Stomach (tissue), 4 donors: ENCODE measurements around the gene ADAM12.

ENCODE experiments used
- CTCF ChIP-seq, 7 experiments: fragments of 450-650 bp in 4 of 7; fragments of 200-600 bp in 3 of 7; sonication (generic) in 3 of 7; IDR thresholded peaks; one replicate each; pipeline ENCODE4 v1.5.1; 2016 to 2019; ENCODE audit warnings: antibody characterized with exemption in 7 of 7, control low read depth in 2 of 7, mild to moderate bottlenecking in 1 of 7
- EP300 ChIP-seq: sonication (generic); formaldehyde crosslinking; IDR thresholded peaks from one replicate; pipeline ENCODE4 v1.6.1; 2017; ENCODE audit warnings: antibody characterized with exemption
- POLR2A ChIP-seq, 4 donors: fragments of 450-650 bp; IDR thresholded peaks; one replicate each; pipeline ENCODE4 v1.6.1; 2016; ENCODE audit warnings: antibody characterized with exemption in 4 of 4, control low read depth in 2 of 4, mild to moderate bottlenecking in 1 of 4, moderate library complexity in 1 of 4

DNA sequence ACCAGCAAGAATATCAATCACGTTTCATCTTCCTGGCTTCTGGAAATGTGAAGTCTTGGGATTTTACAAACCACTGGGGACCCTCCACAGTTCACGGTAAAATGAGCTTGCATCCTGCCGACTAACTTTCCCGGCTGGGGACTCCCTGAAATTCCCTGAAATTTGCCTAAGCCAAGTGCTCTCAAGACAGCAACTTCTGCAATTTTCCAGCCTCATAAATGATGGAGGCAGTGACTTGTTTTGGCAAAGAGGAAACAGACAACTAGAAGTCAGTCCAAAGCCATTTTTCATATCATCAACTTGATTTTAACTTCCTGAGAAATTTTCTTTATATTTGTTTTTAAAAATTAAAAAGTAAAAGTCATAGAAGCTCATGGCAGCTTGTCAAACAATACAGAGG lies 279.6 kb downstream of the ADAM12 start:
- no peak for TF ChIP-seq POLR2A (IDR thresholded peaks at IDR 0.05)
- no peak for TF ChIP-seq CTCF (IDR thresholded peaks at IDR 0.05)
- TF ChIP-seq EP300, result no peak
